H1 (cell line): ENCODE results near the gene SGMS1. TPM values are rescaled to one million over a fixed set of nuclear protein-coding genes. Genes with fewer than 3 reads are reported as not detected.

ENCODE experiments used
- BRCA1 ChIP-seq: IDR thresholded peaks from 2 replicates; pipeline ENCODE4 v1.6.1; 2012; ENCODE audit warnings: low read depth, low read length, improper control_type of control experiment
- PHF8 ChIP-seq: fragments of 200-600 bp; sonication (generic); conservative IDR thresholded peaks from 2 replicates; pipeline ENCODE4 v1.7.1; 2012; ENCODE audit warnings: low read depth, mild to moderate bottlenecking, inconsistent platforms, low read length, moderate library complexity
- TAF1 ChIP-seq: IDR thresholded peaks from 2 replicates; pipeline ENCODE4 v1.6.1; 2011; ENCODE audit warnings: mild to moderate bottlenecking, low read depth, low read length
- polyA plus RNA-seq, 7 experiments: library from polyadenylated mRNA; depleted of rRNA in 3 of 7; stranded (reverse) in 5 of 7; unstranded in 2 of 7; fragments of >200 nt in 5 of 7; fragments of 200-250 nt in 2 of 7; gene quantifications; 1 replicate in 5 of 7; 2 replicates in 1 of 7; 4 replicates in 1 of 7; pipeline versions ENCODE4 v1.2.1 to v1.2.3, GENCODE V29; 2011 to 2013; ENCODE audit warnings: missing spikeins in 2 of 7, mixed read lengths in 2 of 7
- total RNA-seq: library from RNA; stranded (reverse); fragmentation: NEBNext Ultra II Directional; extraction: Animal tissue kit (Norgen Biotek cat#: 25700); gene quantifications from 2 replicates; pipeline ENCODE4 v1.2.1, GENCODE V29; 2021

The SGMS1 gene
- total and polyA plus RNA-seq, 2 of the 8 experiments (the other 6 are each of a cell fraction or from before 2014, with no cell fraction given) = 6.0 to 15.6 TPM

- TF ChIP-seq TAF1 (no peak), PHF8 (no peak), BRCA1 (no peak)
Observed at GRCh38 chr10:50421026-50421719, 202.6 kb downstream of the SGMS1 start (continued).
